ENCODE data around the gene C3orf49.

- no peak for TF ChIP-seq POLR2AphosphoS5 (IDR thresholded peaks at IDR 0.05)
- TF ChIP-seq POLR2A (IDR thresholded peaks at IDR 0.05), result no peak
- no peak for TF ChIP-seq CTCF (IDR thresholded peaks at IDR 0.05)
- no peak for TF ChIP-seq EP300 (IDR thresholded peaks at IDR 0.05; ENCODE audit: low read depth)
Observed at GRCh38 chr3:63830526-63830925, 11.4 kb downstream of the C3orf49 start.

Data from transverse colon (tissue), 4 donors.